Central memory CD8-positive, alpha-beta T cell (primary cell): ENCODE data around the gene AKT3.
A peak's percentile ranks its signal among the peaks of the same experiment; 100 is the strongest.

Experiments used
- ATAC-seq: fragments of 150-1000 bp; cut with Tn5 transposase; replicated peaks from 2 replicates; pipeline ENCODE4 v1.10.0; 2022; ENCODE audit warnings: mild to moderate bottlenecking, moderate FRiP score, moderate number of reproducible peaks; ENCODE audit not compliant: poor library complexity, severe bottlenecking; ENCODE audit errors: extremely low read depth
- DNase-seq, 2 donors: peaks; one replicate each; pipeline ENCODE4 v3.0.0; 2021; ENCODE audit warnings: low spot score in 2 of 2
- H3K27ac Mint-ChIP-seq: one replicate; pipeline ENCODE4 v1.8.0; 2022; ENCODE audit warnings: low read depth, mild to moderate bottlenecking, moderate library complexity, mixed read lengths
- H3K27me3 Mint-ChIP-seq: one replicate; pipeline ENCODE4 v1.8.0; 2022; ENCODE audit warnings: mixed read lengths
- H3K36me3 Mint-ChIP-seq: one replicate; pipeline ENCODE4 v1.8.0; 2022; ENCODE audit warnings: mild to moderate bottlenecking, moderate library complexity, mixed read lengths; ENCODE audit not compliant: insufficient read depth
- H3K4me1 Mint-ChIP-seq: one replicate; pipeline ENCODE4 v1.8.0; 2022; ENCODE audit warnings: mixed read lengths
- H3K4me3 Mint-ChIP-seq: one replicate; pipeline ENCODE4 v1.8.0; 2022; ENCODE audit warnings: mild to moderate bottlenecking, moderate library complexity, mixed read lengths
- H3K9me3 Mint-ChIP-seq: one replicate; pipeline ENCODE4 v1.8.0; 2022; ENCODE audit warnings: mixed read lengths

Gene AKT3

DNA sequence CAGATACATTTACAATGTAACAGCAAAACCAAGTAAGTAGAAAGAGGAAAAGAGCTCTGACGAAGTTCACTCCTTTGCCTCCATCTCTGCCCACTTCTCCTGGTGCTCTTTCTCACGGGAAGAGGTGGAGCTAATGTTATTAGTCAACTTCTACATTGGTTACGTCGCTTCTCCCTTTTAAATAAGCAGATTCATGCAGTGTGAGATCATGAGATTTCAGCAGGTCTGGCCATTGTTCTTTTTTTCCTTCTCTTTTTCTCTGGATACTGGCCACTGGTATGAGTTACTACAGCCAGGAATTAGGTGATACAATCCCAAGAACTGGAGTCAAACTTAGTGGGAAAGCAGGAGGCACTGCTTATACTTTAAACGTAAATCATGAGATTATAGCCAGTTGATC, 207.1 kb downstream of the AKT3 start:
- Mint-ChIP-seq H3K36me3 (peaks cover 6% of the 10 kb centered on the region), H3K27ac (peak overlapping the region; percentile 22), H3K4me1 (peaks cover 6% of the 10 kb centered on the region), H3K27me3 (no peaks in the 10 kb centered on the region), H3K4me3 (no peak overlapping the region), H3K9me3 (no peaks in the 10 kb centered on the region)
- ATAC-seq, result no peak
- DNase-seq, result no peak

- Mint-ChIP-seq H3K9me3 (no peaks in the 10 kb centered on the region), H3K27ac (no peak overlapping the region), H3K27me3 (no peaks in the 10 kb centered on the region), H3K36me3 (peaks cover 4% of the 10 kb centered on the region), H3K4me3 (no peak overlapping the region), H3K4me1 (peaks cover 15% of the 10 kb centered on the region)
- DNase-seq, result no peak
- ATAC-seq, result no peak
These were observed 210.9 kb downstream of the AKT3 start for GRCh38 chr1:243639027-243639658.

DNA sequence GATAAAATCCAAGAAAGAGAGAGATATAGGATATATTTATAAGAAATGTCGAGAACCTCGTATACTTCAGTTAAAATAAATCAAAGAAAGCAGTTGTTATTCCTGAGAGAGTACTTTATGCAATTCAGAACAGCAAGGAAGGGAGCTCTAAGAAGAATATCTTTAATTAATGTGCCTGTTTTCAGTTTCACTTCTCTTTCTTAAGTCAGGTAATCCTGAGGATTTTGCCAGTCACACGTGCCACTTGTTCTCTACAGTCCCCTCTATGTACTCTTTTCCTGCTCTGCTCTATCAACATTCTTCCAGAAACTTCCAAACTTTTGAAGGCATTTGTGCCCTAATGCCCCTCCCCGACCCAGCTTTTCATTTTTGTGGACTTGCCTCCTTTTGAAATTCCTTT, 211.9 kb downstream of the AKT3 start:
- Mint-ChIP-seq H3K4me3 (no peak overlapping the region), H3K9me3 (no peaks in the 10 kb centered on the region), H3K4me1 (peaks cover 15% of the 10 kb centered on the region), H3K36me3 (peaks cover 5% of the 10 kb centered on the region), H3K27me3 (no peaks in the 10 kb centered on the region), H3K27ac (peak overlapping the region; percentile 65)
- no peak for DNase-seq
- ATAC-seq, result no peak

DNA sequence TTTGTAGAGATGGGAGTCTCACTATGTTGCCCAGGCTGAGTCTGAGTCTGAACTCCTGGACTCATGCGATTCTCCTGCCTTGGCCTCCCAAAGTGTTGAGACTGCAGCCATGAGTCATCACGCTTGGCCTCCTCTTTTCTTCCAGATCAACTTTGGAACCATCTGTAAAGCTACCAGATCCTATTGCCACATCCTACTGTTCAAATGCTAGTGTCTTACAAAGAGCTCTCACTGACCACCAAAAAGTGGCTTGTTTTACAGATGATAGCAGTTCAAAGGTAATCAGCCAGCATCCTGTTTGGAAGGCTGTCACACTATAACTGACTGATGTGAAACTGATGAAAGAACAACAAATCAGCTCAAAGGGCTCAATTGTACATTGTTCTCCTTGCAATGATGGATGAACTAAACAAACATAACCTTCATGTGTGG, 221.6 kb downstream of the AKT3 start:
- Mint-ChIP-seq H3K4me3 (no peak overlapping the region), H3K9me3 (no peaks in the 10 kb centered on the region), H3K27ac (no peak overlapping the region), H3K36me3 (peaks cover 21% of the 10 kb centered on the region), H3K4me1 (no peaks in the 10 kb centered on the region), H3K27me3 (no peaks in the 10 kb centered on the region)
- DNase-seq (no peak), ATAC-seq (no peak)

DNA sequence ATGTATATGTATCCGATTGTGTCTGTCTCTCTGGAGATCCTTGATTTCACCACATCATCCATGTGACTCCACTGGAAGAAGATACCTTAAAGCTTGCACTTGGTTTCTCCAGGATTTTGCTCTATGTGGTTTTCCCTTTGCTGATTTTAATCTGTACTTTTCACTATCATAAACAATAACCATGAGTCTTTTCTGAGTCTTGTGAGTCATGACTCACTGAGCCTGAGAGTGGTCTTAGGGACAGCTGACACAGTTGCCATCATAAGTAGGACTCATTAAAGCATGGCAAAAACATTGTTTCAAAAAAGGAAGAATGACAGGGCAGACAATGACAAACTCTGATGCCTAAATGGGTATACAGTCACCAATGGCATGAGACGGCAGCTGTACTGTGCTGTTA, 226.2 kb downstream of the AKT3 start:
- Mint-ChIP-seq H3K27me3 (no peaks in the 10 kb centered on the region), H3K9me3 (peaks cover 7% of the 10 kb centered on the region), H3K4me3 (no peak overlapping the region), H3K4me1 (peaks cover 23% of the 10 kb centered on the region), H3K36me3 (peaks cover 26% of the 10 kb centered on the region), H3K27ac (no peak overlapping the region)
- DNase-seq (no peak), ATAC-seq (no peak)

DNA sequence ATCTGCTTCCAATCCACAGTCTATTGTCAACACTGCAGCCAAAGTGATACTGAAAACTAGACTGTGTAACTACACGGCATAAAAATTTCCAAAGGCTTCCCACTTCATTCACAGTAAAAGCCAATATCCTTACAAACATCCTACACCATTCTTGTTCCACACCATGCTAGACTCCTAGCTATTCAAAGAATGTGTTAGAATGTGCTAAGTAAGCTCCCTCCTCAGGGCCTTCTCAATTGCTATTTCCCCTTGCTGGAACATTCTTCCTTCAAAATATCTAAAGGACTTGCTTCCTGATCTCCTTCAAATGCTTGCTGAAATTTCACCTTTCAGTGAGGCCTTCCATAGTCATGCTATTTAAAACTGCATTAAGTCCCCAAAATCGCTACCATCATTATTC, 228.1 kb downstream of the AKT3 start:
- H3K36me3 Mint-ChIP-seq, result peaks cover 22% of the 10 kb centered on the region
- H3K27ac Mint-ChIP-seq, result no peak overlapping the region
- DNase-seq, result no peak
- no peak overlapping the region for H3K4me3 Mint-ChIP-seq
- H3K4me1 Mint-ChIP-seq, result peaks cover 25% of the 10 kb centered on the region
- peaks cover 7% of the 10 kb centered on the region for H3K9me3 Mint-ChIP-seq
- no peaks in the 10 kb centered on the region for H3K27me3 Mint-ChIP-seq
- ATAC-seq, result no peak

DNA sequence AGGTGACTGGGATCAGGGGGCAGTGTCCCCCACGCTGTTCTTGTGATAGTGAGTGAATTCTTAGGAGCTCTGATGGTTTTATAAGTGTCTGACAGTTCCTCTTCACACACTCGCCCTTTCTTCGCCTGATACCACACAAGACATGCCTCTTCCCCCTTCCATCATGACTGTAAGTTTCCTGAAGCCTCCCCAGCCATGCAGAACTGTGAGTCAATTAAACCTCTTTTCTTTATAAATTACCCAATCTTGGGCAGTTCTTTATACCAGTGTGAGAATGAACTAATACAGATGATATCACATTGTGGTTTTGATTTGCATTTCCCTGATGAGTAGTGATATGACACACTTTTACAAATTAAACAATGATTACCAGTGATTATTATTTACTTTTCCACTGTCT, 229.9 kb downstream of the AKT3 start:
- DNase-seq, result no peak
- Mint-ChIP-seq H3K27ac (no peak overlapping the region), H3K27me3 (no peaks in the 10 kb centered on the region), H3K36me3 (peaks cover 23% of the 10 kb centered on the region), H3K9me3 (peaks cover 7% of the 10 kb centered on the region), H3K4me3 (no peak overlapping the region), H3K4me1 (peaks cover 25% of the 10 kb centered on the region)
- ATAC-seq, result no peak

GRCh38 chr1:243609698-243610097, 240.3 kb downstream of the AKT3 start:
- Mint-ChIP-seq H3K27me3 (no peaks in the 10 kb centered on the region), H3K27ac (no peak overlapping the region), H3K9me3 (no peaks in the 10 kb centered on the region), H3K4me1 (no peaks in the 10 kb centered on the region), H3K36me3 (peaks cover 20% of the 10 kb centered on the region), H3K4me3 (no peak overlapping the region)
- DNase-seq (no peak), ATAC-seq (no peak)

GRCh38 chr1:243605604-243606003, 244.4 kb downstream of the AKT3 start:
- Mint-ChIP-seq H3K27me3 (no peaks in the 10 kb centered on the region), H3K27ac (peak overlapping the region; percentile 9), H3K36me3 (peaks cover 13% of the 10 kb centered on the region), H3K4me1 (peaks cover 4% of the 10 kb centered on the region), H3K4me3 (no peak overlapping the region), H3K9me3 (peaks cover 11% of the 10 kb centered on the region)
- ATAC-seq (no peak), DNase-seq (no peak)

- DNase-seq, result no peak
- no peak for ATAC-seq
- Mint-ChIP-seq H3K4me1 (peaks cover 19% of the 10 kb centered on the region), H3K9me3 (peaks cover 11% of the 10 kb centered on the region), H3K36me3 (peaks cover 7% of the 10 kb centered on the region), H3K4me3 (no peak overlapping the region), H3K27me3 (no peaks in the 10 kb centered on the region), H3K27ac (no peak overlapping the region)
These were observed 248.3 kb downstream of the AKT3 start for GRCh38 chr1:243601720-243602119.

DNA sequence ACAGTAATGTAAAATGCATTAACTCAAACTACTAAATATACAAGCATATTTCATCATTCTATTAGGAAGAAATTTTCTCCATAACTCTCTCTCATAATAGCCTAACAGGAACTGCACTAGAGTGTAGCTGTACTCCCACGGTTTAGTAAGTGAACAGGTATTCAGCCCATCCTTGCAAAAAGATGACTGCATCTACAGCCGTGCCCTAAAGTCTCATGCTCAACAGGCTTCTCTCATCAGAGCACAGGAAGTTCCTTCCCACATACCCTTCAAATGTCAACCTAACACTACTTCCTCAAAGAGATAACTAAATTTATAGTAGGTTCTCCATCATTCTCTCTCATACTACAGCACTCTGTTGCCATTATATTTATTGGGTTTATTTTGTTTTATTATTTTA, 251.6 kb downstream of the AKT3 start:
- ATAC-seq, result peak; percentile 48
- Mint-ChIP-seq H3K9me3 (peaks cover 8% of the 10 kb centered on the region), H3K36me3 (peaks cover 7% of the 10 kb centered on the region), H3K27ac (peak overlapping the region; percentile 26), H3K4me3 (no peak overlapping the region), H3K4me1 (peaks cover 27% of the 10 kb centered on the region), H3K27me3 (no peaks in the 10 kb centered on the region)
- no peak for DNase-seq

DNA sequence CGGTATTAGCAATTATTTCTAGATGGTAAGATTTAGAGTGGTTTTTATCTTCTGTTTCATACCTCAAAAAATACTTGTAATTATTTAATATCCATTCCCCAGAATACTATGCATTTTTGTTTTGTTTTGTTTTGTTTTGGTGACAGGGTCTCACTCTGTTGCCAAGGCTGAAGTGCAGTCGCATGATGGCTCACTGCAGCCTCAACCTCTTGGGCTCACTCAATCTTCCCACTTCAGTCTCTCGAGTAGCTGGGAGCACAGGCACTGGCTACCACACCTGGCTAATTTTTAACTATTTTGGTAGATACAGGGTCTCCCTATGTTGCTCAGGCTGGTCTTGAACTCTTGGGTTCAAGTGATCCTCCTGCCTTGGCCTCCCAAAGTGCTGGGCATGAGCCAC, 252.7 kb downstream of the AKT3 start:
- peaks cover 27% of the 10 kb centered on the region for H3K4me1 Mint-ChIP-seq
- H3K9me3 Mint-ChIP-seq, result peaks cover 5% of the 10 kb centered on the region
- no peak for ATAC-seq
- peak overlapping the region; percentile 96 for H3K27ac Mint-ChIP-seq
- DNase-seq, result no peak
- no peaks in the 10 kb centered on the region for H3K27me3 Mint-ChIP-seq
- H3K36me3 Mint-ChIP-seq, result peaks cover 6% of the 10 kb centered on the region
- no peak overlapping the region for H3K4me3 Mint-ChIP-seq

DNA sequence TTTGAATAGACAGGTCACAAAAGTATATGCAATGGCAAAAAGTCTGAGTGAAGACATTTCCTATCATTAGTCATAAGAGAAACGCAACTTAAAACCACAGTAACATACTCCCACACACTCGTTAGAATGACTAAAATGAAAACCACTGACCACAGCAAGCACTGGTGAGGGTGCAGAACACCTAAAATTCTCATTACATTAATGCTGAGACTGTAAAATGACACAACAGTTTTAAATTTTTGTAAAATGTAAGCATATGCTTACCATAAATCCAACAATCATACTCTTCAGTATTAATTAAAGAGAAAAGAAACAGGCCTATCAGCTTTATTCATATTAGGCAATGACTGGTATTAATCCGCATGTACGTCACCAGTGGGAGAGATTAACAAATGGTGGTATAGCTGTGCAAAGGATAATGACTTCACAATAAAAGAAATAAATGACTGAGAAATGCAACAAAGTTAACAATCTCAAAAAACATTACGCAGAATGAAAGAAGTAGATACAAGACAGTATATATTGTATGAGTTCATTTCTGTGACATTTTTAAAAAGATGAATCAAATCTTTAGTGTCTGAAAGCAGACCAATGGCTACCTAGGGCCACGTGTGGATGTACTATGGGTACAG, 253.5 kb downstream of the AKT3 start:
- Mint-ChIP-seq H3K27ac (peak overlapping the region; percentile 96), H3K36me3 (peaks cover 4% of the 10 kb centered on the region), H3K4me3 (peak overlapping the region; percentile 69), H3K27me3 (no peaks in the 10 kb centered on the region), H3K4me1 (peaks cover 27% of the 10 kb centered on the region), H3K9me3 (peaks cover under 1% of the 10 kb centered on the region)
- ATAC-seq (peak; percentile 87), DNase-seq (no peak)
